GM23338 (cell line): ENCODE results near the gene VANGL1.

Experiments
- CREB1 ChIP-seq: fragments of 250-450 bp; sonication (Bioruptor Pico); IDR thresholded peaks from 2 replicates; pipeline ENCODE4 v1.5.0; 2020; ENCODE audit warnings: low read depth, mild to moderate bottlenecking, moderate library complexity
- EZH2 ChIP-seq: fragments of 200-600 bp; sonication (generic); IDR thresholded peaks from one replicate; pipeline ENCODE4 v1.8.0; 2017; ENCODE audit warnings: antibody characterized with exemption, mild to moderate bottlenecking, low read depth; ENCODE audit not compliant: unreplicated experiment
- POLR2AphosphoS5 ChIP-seq: IDR thresholded peaks from 2 replicates; pipeline ENCODE4 v1.6.1; 2016; ENCODE audit warnings: antibody characterized with exemption, low read depth
- ZNF114 ChIP-seq: fragments of 250-450 bp; sonication (Bioruptor Pico); IDR thresholded peaks from 2 replicates; pipeline ENCODE4 v1.5.0; 2020; ENCODE audit warnings: mild to moderate bottlenecking, moderate library complexity
- TF ChIP-seq, protein P1 (sequence below), 2 experiments: fragments of 200-600 bp in 1 of 2; sonication (generic) in 1 of 2; conservative IDR thresholded peaks; 2 replicates each; pipeline versions ENCODE4 v1.5.1 to v1.6.1; 2016 to 2017; ENCODE audit warnings: antibody characterized with exemption in 2 of 2, low read depth in 2 of 2, mild to moderate bottlenecking in 2 of 2, moderate library complexity in 1 of 2

DNA sequence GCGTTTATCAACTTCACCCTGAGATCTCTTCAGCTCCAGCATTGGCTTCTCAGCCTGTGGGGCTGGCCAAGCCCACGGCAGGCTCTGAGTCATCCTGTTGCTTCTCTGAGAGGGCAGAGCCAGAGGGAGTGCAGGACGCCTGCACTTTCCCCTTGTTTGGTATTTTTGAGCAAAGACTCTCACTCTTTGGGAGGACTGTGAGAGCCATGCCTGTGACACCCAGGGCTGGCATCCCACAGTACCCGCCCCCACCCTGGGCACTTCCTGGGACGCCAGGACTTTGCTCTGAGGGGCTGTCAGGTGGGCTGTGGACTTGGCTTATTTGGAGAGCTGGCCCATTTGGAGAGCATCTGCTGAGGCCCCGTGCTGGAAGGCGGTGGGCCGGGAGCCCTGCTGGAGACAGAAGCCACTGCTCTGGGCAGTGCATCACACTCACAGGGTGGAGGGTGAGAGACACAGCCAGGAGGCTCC is 37.4 kb downstream of the VANGL1 start:
- TF ChIP-seq, protein P1, sequence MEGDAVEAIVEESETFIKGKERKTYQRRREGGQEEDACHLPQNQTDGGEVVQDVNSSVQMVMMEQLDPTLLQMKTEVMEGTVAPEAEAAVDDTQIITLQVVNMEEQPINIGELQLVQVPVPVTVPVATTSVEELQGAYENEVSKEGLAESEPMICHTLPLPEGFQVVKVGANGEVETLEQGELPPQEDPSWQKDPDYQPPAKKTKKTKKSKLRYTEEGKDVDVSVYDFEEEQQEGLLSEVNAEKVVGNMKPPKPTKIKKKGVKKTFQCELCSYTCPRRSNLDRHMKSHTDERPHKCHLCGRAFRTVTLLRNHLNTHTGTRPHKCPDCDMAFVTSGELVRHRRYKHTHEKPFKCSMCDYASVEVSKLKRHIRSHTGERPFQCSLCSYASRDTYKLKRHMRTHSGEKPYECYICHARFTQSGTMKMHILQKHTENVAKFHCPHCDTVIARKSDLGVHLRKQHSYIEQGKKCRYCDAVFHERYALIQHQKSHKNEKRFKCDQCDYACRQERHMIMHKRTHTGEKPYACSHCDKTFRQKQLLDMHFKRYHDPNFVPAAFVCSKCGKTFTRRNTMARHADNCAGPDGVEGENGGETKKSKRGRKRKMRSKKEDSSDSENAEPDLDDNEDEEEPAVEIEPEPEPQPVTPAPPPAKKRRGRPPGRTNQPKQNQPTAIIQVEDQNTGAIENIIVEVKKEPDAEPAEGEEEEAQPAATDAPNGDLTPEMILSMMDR (conservative IDR thresholded peaks at IDR 0.05; ENCODE audit: low read depth in 2 of 2) = no peak
- TF ChIP-seq CREB1 (CRISPR knock-in tag) (no peak), POLR2AphosphoS5 (no peak), EZH2 (no peak), ZNF114 (CRISPR knock-in tag) (no peak)
